ENCODE results near the gene CCL5.

Gene CCL5

DNA sequence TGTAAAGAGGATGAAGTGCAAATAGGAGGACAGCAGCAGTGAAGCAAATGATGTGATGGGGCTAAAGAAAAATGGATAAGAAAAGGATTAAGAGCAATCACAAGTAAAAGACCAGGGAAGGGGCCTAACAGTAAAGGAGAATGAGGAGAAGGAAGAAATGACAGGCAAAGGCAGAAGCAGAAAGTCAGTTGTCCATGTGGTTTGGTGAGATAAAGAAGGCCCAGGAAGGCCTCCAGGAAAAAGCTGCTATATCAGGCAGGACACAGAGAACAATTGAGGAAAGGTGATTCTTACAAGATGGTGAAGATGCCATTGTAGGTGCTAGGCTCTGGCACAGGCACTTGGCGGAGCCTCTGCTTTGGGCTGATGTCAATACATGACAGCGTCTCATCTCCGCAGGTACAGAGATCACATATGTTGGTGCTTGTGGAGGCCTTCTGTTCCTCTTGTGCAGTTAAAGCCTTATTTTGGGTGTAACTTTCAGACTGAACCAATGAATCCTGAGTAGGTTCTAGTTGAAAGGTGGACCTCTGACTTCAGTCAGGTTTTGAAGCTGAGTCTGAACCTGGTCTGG is 32.3 kb upstream of the CCL5 start:
- no peaks in the 10 kb centered on the region for H3K27me3 ChIP-seq (replicated peaks)
- no peaks in the 10 kb centered on the region for H3K36me3 ChIP-seq (replicated peaks)
- no peak for DNase-seq
- H3K4me3 ChIP-seq (ENCODE audit: low read depth, low read length) = no peak overlapping the region
- no peak overlapping the region for H3K27ac ChIP-seq
- TF ChIP-seq, protein P1, sequence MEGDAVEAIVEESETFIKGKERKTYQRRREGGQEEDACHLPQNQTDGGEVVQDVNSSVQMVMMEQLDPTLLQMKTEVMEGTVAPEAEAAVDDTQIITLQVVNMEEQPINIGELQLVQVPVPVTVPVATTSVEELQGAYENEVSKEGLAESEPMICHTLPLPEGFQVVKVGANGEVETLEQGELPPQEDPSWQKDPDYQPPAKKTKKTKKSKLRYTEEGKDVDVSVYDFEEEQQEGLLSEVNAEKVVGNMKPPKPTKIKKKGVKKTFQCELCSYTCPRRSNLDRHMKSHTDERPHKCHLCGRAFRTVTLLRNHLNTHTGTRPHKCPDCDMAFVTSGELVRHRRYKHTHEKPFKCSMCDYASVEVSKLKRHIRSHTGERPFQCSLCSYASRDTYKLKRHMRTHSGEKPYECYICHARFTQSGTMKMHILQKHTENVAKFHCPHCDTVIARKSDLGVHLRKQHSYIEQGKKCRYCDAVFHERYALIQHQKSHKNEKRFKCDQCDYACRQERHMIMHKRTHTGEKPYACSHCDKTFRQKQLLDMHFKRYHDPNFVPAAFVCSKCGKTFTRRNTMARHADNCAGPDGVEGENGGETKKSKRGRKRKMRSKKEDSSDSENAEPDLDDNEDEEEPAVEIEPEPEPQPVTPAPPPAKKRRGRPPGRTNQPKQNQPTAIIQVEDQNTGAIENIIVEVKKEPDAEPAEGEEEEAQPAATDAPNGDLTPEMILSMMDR (IDR thresholded peaks at IDR 0.05; ENCODE audit: low read depth, low read length, missing control alignments) = no peak
- in situ Hi-C loops (cut with HindIII; ENCODE audit: low pct_ligation_motif_present, low sequenced_read_pairs) = no loop called here

DNA sequence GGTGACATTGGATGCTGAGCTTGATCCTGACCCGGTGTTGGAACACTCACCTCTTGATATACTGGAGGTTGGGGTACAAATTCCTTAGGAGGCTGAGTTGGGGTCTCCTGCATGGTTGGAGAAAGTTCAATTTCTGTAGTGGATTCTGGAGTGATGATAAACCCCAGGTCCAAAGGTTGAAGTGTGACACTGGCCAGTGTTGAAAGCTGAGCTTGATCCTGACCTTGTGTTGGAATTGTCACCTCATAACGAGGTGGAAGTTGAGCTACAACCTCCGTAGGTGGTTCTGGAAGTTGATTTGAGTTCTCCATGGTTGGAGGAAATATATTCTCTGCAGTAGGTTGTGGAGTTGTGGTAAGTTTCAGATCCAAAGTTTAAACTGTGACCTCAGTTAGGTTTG is 29.2 kb upstream of the CCL5 start:
- in situ Hi-C loops (cut with HindIII; ENCODE audit: low pct_ligation_motif_present, low sequenced_read_pairs) = no loop called here
- TF ChIP-seq, protein P1 (IDR thresholded peaks at IDR 0.05; ENCODE audit: low read depth, low read length, missing control alignments) = no peak
- Histone ChIP-seq H3K36me3 (replicated peaks) (no peaks in the 10 kb centered on the region), H3K27me3 (replicated peaks) (no peaks in the 10 kb centered on the region), H3K27ac (no peak overlapping the region), H3K4me3 (ENCODE audit: low read depth, low read length) (no peak overlapping the region)
- no peak for DNase-seq

DNA sequence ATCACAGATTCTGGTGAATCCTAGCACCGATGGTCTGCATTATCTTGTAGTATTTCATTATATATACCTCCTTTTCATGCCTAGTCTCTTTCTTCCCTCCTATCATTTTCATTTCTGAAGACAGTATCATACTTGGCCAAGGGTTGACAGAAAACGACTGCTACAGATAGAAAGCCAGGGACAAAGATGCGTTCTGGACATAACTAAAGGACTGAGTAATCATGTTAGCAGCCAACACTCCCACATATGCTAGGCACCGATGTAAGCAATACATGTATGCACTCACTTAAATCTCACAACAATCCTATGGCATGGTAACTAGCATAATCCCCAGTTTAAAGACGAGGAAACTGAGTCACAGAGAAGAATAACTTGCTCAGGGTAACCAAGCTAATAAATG is 27.5 kb upstream of the CCL5 start:
- H3K4me3 ChIP-seq (ENCODE audit: low read depth, low read length) = no peak overlapping the region
- in situ Hi-C loops (cut with HindIII; ENCODE audit: low pct_ligation_motif_present, low sequenced_read_pairs) = no loop called here
- TF ChIP-seq, protein P1 (IDR thresholded peaks at IDR 0.05; ENCODE audit: low read depth, low read length, missing control alignments) = no peak
- H3K36me3 ChIP-seq (replicated peaks) = no peaks in the 10 kb centered on the region
- no peak for DNase-seq
- H3K27me3 ChIP-seq (replicated peaks) = no peaks in the 10 kb centered on the region
- H3K27ac ChIP-seq = no peak overlapping the region

DNA sequence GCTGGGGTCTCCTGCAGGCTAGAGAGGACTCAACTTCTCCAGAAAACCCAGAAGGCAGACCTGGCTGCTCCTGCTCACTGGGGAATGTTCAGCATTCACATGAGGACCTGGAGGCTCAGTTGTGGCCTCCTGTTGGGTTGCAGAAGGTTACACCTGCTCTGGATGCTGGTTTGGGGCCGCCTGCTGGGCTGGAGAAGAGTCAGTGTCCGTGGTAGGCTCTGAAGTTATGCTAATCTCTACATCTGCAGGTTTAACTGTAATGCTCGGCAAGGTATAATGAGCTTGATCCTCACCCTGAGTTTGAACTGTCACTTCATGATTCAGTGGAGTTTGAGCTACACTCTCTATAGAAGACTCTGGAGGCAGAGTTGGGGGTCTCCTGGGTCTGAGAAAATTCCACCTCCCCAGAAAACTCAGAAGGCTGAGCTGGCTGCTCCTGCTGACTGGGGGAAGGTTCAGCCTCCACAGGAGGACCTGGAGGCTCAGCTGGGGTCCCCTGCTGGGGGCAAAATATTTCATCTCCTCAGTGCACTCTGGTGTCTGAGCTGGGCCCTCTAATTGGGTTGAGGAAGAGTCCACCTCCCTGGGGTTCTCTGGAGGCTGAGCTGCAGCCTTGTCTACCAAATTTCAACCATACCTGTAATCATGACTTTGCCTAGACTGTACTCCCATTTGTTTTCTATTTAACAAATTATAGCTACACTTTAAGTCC is 26.9 kb upstream of the CCL5 start:
- Histone ChIP-seq H3K27ac (no peak overlapping the region), H3K36me3 (replicated peaks) (no peaks in the 10 kb centered on the region), H3K27me3 (replicated peaks) (no peaks in the 10 kb centered on the region), H3K4me3 (ENCODE audit: low read depth, low read length) (no peak overlapping the region)
- in situ Hi-C loops (cut with HindIII; ENCODE audit: low pct_ligation_motif_present, low sequenced_read_pairs) = no loop called here
- TF ChIP-seq, protein P1 (IDR thresholded peaks at IDR 0.05; ENCODE audit: low read depth, low read length, missing control alignments) = no peak
- no peak for DNase-seq

DNA sequence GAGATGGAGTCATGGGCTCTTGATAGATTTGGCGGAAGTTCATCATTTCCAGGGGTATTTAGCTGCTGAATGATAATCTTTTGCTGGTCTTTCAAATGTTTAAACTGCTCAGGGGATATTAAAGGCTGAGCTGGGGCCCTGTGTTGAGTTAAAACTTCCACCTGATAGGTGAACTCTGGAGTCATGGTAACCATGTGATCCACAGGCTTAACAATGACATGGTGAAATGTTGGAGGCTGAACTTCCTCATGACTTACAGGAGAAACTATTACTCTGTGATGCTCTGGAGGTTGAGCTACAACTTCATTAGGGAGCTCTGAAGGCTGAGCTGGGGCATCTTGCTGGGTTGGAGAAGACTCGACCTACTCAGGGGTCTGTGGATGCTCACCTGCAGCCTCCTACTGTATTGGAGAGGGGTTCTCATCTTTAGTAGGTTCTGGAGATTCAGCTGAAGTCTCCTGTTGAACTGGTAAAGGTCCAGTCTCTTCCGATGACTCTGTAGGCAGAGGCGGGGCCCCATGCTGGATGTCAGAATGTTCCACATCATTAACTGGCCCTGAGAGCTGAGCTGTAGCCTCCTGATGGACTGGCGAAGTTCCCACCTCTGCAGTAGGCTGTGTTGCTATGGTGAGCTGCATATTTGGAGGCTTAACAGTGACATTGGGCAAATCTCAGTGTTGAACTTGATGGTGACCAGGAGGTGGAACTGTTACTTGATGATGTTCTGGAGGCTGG is 26.2 kb upstream of the CCL5 start:
- Histone ChIP-seq H3K27me3 (replicated peaks) (no peaks in the 10 kb centered on the region), H3K4me3 (ENCODE audit: low read depth, low read length) (no peak overlapping the region), H3K27ac (no peak overlapping the region), H3K36me3 (replicated peaks) (no peaks in the 10 kb centered on the region)
- no peak for DNase-seq
- in situ Hi-C loops (cut with HindIII; ENCODE audit: low pct_ligation_motif_present, low sequenced_read_pairs) = no loop called here
- TF ChIP-seq, protein P1 (IDR thresholded peaks at IDR 0.05; ENCODE audit: low read depth, low read length, missing control alignments) = no peak
